ENCODE results near the gene DGCR6L. TPM values are rescaled to one million over a fixed set of nuclear protein-coding genes. Genes with fewer than 3 reads are reported as not detected.
A peak's percentile ranks its signal among the peaks of the same experiment; 100 is the strongest.
"Not testable (repeated sequence)": the region's sequence is repeated elsewhere in the genome, so short reads cannot be mapped to it uniquely, and the experiment has no call there.

DGCR6L gene
- total RNA-seq, 1 donor from 2014 or later: 28.9 TPM

DNA sequence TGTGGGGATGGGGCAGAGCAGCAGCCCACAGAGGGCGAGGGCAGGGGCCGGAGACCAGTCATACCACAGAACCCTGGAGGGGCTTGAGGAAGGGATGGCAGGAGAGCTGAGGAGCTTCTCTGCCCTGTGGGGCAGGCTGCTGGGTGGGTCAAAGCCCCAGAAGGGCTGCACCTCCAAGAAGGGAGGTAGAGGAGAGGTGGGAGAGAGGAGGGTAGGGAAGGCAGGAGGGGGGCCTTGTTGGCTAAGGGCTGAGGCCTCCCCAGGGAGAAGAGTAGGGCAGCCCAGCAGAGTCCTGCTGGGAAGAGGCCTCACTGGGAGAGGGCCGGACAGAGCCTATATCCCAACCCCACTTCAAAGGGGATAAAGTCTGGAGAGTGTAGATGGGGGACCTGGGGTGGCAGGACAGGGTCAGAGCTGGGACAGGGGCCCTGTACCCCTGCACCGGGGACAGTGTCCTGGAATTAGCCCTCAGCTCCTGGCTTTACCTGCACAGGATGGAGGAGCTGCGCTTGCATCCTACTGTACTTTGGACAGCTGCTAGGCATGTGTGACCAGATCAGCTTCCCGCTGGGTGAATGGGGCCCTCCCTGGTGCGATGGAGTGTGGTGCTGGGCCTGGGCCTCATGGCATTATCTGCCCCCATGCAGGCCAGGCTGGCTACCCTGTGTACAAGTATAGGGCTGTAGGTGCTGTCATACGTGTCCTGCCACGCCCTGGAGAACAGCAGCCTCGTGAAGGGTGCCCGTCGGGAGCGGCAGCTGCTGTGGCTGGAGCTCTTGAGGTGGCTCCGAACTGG is 7.3 kb downstream of the DGCR6L start:
- ATAC-seq (no peak), DNase-seq (ENCODE audit: low spot score) (peak; percentile 42)
- intact Hi-C loops (cut with DNase I): no loop called here

DNA sequence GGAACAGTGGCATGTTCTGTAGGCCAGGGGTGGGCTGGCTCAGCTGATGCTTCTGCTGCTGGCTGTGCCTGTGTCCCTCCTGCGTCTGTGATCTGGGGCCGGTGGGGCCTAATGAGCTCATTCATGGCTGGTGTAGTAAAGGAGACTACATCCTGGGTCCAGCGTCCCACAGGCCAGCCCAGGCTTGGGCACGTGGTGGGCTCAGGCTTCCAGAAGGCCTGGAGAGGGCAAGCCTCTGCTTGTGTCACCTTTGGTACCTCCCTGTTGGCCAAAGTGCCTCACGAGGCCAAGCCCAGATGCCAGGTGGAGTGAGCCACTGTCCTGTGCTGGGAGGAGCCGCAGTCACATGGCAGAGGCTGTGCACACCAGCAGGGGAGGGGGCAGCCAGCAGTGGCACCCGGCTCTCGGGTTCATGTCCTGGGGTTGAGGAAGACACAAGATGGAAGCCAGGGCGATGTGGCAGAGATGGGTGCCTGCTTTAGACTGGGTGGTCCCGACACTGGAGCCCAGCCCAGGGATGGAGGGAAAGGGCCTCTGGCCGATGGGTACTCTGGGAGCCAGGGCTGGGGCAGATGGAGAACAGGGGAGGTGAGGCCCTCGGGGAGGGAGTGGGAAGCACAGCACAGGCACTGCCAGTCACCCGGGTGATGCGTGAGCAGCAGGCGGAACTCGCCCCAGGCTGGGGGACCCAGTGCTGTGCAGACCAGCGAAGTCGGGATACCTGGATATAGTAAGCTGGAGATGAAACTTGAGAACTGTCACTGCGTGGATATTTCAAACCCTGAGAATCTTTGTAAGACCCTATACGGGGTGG is 8.4 kb downstream of the DGCR6L start:
- intact Hi-C loops (cut with DNase I); ATAC-seq: not testable (repeated sequence)
- DNase-seq (ENCODE audit: low spot score): peak; percentile 54

DNA sequence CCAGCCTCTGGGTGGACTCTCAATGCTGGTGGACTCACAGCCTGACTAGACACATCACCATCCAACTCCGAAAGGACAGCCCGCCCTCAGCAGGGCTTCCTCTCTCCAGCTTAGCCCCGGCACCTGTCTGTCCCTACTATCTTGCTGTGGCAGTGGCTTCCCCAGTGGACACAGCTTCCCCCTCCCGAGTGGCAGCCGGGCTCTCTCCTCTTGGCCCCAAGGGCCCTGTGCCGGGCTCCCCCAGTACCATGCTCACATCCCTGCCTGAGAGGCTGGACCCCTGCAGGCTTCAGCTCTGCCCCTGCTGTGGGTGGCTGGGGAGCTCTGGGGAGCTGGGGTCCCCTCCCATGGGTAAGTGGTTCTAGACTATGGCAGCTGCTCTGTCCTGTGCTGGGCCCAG is 9.1 kb downstream of the DGCR6L start:
- ATAC-seq; intact Hi-C loops (cut with DNase I): not testable (repeated sequence)
- DNase-seq (ENCODE audit: low spot score): peak; percentile 43

DNA sequence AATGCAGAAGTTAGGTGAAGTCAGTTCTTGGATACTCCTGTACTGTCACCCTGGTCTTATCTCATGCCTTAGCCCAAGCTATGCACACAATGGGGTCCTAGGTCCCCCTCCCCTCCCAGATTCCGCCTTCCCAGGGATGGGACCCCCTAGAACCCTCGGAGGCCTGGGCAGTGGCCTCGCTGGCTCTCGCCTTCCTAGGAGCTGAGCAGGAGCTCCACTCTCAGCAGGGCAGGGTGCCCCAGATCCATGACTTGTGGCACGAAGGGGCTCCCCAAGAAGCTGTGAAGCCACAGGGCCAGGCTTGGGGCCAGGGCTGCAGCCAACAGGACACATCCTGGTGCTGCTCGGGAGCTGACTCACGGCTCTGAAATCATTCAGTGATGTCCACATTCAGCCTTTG is 9.7 kb downstream of the DGCR6L start:
- intact Hi-C loops (cut with DNase I); ATAC-seq: not testable (repeated sequence)
- DNase-seq (ENCODE audit: low spot score): peak; percentile 41

DNA sequence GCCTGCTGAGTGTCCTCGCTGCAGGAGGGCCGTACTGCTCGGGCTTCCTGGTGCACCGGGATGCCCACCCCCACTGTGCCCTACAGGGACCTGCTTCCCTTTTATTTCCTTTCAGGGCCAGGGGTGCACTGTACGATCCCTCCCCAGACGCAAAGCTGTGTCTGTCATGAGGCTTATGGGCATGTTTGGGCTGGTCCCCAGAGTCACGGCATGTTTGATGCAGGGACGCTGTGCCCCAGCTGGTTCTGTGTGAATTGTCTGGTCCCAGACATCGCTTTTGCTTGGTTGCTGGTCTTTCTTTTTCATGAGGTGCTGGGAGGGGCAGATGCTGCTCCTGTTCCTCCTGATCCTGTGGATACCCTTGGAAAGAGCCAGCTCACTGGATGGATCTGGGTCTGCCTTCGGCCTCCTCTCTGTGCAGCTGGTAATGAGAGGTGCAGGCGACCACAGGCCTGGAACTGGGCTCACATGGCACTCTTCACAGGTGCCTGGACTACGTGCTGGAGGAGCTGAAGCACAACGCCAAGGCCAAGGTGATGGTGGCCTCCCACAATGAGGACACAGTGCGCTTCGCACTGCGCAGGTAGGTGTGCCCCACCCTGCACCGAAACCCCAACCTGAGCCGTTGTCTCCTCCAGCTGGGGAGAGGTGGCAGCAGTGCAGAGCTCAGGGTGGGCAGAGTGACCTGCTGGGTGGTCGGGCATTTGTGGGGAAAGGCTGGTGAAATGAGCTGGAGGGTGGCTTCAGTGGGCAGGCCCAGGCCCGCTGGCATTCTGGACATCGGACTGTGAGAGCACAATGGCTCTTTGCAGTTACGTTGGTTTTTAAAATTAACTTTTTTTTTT is 10.8 kb downstream of the DGCR6L start:
- peak; percentile 31 for DNase-seq (ENCODE audit: low spot score)
- intact Hi-C loops (cut with DNase I); ATAC-seq: not testable (repeated sequence)

DNA sequence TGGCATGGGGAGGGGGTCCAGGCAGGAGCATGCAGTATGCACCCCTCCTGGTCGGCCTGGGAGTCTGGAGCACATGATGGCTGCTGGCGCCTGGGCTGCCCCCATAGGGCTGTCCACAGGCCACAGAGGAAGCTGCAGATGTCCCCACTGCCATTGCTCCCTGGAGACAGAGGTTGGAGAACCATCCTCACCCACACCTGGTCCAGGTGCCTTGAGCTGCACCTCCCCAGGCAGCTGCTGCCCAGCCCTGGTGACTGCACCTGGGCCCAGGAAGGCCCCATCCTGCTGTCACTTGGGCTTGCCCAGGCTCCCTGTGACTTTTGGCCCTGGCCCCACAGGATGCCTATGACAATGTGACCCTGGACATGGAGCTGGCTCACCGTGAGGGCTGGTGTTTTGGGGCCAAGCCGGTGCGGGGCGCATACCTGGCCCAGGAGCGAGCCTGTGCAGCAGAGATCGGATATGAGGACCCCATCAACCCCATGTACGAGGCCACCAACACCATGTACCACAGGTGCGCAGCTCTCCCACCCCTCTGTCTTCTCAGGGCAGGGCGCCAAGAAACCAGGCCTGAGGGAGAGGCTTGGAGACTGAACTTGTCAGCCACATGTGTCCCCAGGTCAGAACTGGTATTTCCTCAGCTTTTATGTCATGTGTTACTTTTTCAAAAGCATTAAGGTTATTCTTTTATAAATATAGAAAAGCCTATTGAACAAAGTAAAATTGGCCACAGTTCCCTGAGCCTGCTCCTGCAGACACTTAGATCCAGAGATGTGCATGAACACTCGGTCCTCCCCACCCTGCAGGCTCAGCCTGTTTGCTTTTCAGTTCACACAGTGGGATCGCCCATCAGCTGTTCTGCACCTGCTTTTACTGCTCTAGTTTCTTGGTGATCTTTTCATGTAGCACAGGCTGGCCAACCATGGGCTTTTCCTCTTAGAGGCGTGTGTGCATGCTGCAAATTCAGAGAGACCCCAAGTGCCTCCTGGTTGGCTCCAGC is 12.1 kb downstream of the DGCR6L start:
- DNase-seq (ENCODE audit: low spot score): not testable (repeated sequence)

DNA sequence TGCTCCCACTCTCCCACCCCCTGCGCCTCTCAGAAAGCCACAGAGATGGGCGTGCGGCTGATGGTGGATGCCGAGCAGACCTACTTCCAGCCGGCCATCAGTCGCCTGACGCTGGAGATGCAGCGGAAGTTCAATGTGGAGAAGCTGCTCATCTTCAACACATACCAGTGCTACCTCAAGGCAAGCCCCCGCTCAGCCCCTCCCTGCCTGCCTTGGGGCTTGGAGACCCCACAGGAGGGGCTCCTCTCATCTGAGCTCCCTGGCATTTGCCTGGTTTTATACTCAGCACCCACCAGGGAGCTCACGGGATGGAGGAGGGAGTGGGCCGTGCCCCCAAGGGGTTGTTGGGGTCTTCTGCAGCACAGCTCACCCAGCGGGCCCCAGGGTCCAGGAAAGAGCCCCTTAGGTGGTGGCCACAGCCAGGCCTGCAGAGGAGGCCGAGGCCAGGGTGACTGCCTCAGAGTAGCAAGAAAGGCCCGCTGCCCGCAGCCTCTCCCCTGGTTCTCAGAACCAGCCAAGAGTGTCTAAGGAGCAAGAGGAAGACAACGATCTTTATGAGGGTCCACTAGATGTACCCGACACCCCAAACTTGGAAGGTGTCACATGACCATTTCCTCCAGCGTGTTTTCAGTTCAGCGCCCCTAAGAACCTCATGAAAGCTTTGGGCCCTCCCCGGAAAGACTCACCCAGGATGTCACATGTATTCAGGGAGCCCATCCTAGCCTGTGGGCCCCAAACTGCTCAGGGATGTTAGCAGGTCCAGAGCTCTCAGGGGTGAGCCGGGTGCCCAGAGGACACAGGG is 13.0 kb downstream of the DGCR6L start:
- ATAC-seq; DNase-seq (ENCODE audit: low spot score); intact Hi-C loops (cut with DNase I): not testable (repeated sequence)

More for the DNA sequence above, 12.1 kb downstream of the DGCR6L start:
- ATAC-seq; intact Hi-C loops (cut with DNase I): not testable (repeated sequence)

DNA sequence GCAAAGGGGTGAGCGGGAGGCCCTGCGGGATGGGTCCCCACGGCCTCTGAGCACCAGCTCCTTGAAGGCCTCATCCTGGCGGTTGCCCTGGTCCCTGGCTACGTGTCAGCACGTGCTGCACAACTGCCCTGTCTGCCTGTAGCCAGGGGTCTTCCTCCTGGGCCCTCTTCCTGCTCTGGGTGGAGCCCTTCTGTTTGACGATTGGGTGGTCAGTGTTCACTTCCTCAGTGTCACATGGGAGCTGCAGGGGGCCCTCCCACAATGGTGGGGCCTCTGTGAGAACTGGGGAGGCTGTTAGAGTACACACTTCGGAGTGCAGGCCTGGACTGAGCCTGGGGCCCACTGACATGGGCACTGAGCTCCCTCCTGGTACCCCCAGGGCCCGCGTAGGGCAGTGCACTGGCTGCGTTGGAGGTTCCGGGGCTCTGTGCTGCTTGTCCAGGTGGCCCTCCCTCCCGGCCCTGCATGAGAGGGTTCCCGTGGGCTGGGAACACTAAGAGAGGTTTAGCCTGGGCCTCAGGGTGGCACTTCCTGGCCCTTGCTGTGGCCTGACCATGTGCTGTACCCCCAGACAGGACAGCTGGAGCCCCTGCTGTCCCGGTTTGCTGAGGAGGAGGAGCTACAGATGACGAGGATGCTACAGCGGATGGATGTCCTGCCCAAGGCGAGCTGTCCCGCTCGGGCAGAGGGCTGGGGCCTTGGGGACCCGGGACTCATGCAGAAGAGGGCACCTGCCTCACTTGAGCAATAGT is 13.8 kb downstream of the DGCR6L start:
- intact Hi-C loops (cut with DNase I): no loop called here
- no peak for ATAC-seq
- DNase-seq (ENCODE audit: low spot score): no peak

DNA sequence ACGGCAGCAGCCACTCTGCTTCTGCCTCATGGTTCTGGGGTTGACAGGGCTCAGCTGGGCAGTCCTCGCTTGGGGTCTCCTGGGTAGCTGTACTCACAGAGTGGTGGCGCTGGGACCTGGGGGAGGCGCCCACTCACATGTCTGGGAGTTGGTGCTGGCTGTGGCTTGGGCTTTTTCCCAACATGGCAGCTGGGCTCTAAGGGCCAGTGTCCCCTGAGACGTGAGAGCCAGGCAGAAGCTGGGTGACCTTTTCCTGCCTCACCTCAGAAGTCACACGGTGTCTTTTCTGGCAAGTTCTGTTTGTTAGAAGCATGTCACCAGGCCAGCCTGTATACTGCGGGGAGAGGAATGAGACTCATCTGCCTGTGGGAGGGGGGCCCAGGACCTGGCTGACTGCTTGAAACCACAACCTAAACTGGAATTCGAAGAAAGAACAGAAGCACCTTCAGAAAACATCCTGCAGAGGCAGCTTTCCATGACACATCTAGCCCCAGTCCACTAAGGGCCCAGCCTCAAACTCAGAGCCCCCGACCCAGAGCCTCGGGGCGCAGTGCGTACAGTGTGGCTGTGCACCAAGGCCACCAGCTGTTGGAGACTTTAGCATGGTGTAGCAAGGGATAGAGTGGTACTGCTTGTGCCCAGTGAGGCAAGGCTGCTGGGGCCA is 14.5 kb downstream of the DGCR6L start:
- DNase-seq (ENCODE audit: low spot score); ATAC-seq; intact Hi-C loops (cut with DNase I): not testable (repeated sequence)

DNA sequence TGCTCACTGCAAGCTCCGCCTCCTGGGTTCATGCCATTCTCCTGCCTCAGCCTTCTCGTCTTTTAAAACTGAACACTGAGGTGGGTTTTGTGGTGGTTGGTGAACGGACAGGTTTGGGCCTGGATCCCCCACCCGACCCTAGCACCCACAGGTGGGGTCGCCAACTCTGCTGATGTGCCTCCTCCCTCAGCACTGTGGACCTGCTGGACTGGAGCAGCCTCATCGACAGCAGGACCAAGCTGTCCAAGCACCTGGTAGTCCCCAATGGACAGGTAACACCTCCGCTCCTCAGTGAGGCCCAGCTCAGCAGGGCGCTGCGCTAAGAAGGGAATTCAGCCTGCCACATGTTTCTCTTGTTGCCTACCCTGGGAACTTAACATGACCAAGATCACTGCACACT is 15.2 kb downstream of the DGCR6L start:
- ATAC-seq (no peak), DNase-seq (ENCODE audit: low spot score) (no peak)
- intact Hi-C loops (cut with DNase I): no loop called here

DNA sequence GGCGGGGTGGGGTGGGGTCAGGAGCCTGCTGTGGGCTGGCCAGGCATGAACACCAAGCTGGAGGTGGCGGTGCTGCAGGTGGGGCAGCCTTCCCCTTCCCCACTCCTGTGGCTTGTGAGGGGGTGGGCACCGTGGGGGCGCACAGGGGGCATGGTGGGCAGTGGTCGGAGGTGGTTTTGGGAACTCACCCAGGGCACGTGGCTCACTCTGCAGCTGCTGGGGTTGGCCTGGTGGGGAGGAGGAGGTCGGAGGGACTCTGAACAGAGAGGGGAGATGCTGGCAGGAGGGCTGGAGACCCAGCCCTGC is 16.7 kb downstream of the DGCR6L start:
- ATAC-seq; intact Hi-C loops (cut with DNase I); DNase-seq (ENCODE audit: low spot score): not testable (repeated sequence)

DNA sequence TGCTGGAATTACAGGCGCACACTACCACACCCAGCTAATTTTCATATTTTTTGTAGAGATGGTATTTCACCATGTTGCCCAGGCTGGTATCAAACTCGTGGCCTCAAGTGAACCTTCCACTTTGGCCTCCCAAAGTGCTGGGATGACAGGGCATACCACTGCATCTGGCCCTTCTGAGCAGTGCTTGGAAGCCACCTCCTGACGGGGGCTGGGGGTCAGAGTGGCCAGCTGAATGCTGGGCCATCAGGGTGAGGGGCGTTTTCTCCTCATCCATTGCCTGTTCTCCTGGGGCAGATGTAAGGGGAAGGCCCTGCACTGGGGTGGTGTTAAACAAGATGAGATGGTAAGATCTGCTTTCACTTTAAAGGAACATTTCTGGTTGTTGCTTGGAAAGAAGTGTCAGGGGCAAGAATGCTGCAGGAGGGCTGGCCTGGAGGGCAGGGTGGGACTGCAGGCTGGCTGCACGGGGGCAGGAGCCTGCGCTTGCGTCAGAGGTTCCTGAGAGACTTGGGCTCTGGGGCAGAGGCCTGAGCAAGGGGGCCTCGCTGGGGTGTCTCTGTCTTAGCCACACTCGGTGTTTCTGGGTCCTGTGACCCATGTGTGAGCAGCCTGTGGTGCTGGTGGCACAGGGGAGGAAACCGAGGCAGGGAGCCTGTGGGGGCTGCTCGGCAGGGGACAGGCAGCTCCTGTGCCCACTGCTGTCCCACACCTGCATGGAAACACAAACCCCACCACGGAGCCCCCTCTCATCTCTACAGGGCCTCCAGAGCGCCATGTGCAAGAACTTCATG is 17.2 kb downstream of the DGCR6L start:
- no peak for ATAC-seq
- intact Hi-C loops (cut with DNase I): no loop called here
- DNase-seq (ENCODE audit: low spot score): no peak

DNA sequence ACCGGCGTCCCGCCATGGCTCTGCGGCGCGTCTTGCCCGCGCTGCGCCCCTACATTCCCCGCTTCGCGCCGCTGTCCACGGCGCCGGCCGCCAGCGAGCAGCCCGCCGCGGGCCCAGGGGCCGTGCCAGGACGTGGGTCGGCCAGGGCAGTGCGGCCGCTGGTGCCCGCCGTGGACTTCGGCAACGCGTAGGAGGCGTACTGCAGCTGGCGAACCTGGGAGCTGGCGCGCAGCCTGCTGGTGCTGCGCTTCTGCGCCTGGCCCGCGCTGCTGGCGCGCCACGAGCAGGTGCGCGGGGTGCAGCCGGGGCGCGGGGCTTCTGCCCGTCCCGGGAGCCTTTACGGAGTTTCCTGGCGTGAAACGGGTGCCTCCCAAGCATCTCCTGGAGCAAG is 20.1 kb downstream of the DGCR6L start:
- no peak for ATAC-seq
- no peak for DNase-seq (ENCODE audit: low spot score)
- intact Hi-C loops (cut with DNase I): no loop called here

DNA sequence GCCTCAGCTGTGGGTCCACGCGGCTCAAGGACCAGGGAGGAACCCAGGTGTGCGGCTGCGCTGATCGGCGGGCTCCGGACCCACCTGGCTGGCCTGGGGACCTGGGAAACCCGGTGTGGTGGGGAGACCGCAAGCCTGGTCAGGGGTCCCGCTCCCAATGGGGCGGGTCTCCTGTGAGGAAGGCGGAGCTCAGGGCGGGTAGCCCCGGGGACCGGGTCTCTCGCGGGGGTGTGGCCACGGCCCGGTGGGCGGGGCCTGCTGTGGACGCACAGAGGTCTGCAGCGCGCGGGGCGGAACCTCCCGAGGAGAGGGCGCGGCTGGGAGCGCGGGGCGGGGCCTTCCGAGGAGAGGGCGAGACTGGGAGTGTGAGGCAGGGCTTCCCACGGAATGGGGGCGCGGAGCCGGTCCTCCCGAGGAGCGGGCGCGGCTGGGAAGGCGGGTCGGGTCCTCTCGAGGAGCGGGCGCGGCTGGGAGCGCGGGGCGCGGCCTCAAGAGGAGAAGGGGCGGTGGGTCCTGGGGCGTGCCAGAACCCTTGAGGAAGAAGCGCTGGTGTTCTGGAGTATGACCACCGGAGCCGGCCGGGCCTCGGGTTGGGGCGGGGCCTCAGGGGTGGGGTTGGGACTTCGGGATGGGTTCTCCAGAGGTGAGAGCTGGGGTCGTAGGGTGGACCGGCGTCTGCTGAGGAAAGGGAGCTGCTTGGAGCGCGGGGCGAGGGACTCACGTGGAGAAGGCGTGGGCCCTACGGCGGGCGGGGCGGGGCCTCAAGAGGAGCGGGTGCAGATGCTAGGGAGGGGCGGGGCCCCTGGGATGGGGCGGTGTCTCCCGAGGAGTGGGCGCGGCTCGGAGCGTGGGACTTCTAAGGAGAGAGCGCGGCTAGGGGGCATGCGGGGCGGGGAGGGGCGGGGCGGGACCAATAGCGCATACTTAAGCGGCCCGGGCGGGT is 20.8 kb downstream of the DGCR6L start:
- intact Hi-C loops (cut with DNase I): no loop called here
- peak; percentile 92 for ATAC-seq
- peak; percentile 85 for DNase-seq (ENCODE audit: low spot score)
